Fibroblast of lung (primary cell): ENCODE measurements around the gene KCNQ4. TPM values are rescaled to one million over a fixed set of nuclear protein-coding genes. Genes with fewer than 3 reads are reported as not detected.

Source experiments
- DNase-seq, 2 donors: peaks; one replicate each; pipeline versions ENCODE4 v3.0.0 to v3.0.0-alpha.2; 2010; ENCODE audit warnings: low read depth in 2 of 2
- H2AFZ ChIP-seq: 2 replicates; pipeline ENCODE4 v1.5.1; 2012; ENCODE audit warnings: low read length, control low read depth, inconsistent platforms
- H3K27ac ChIP-seq: 2 replicates; pipeline ENCODE4 v1.5.1; 2011; ENCODE audit warnings: low read length, control low read depth; ENCODE audit not compliant: insufficient read depth
- H3K27me3 ChIP-seq: 2 replicates; pipeline ENCODE4 v1.5.1; 2011; ENCODE audit warnings: mild to moderate bottlenecking, low read length; ENCODE audit not compliant: control insufficient read depth, insufficient read depth
- H3K36me3 ChIP-seq: 2 replicates; pipeline ENCODE4 v1.5.1; 2011; ENCODE audit warnings: low read length; ENCODE audit not compliant: control insufficient read depth, insufficient read depth
- H3K4me1 ChIP-seq: 2 replicates; pipeline ENCODE4 v1.5.1; 2011; ENCODE audit warnings: low read length; ENCODE audit not compliant: control insufficient read depth, insufficient read depth; ENCODE audit errors: extremely low read depth
- H3K4me2 ChIP-seq: 2 replicates; pipeline ENCODE4 v1.5.1; 2011; ENCODE audit warnings: low read length, control low read depth; ENCODE audit not compliant: insufficient read depth; ENCODE audit errors: extremely low read depth
- H3K4me3 ChIP-seq, 4 experiments: fragments of 200-600 bp in 1 of 4; sonication (generic) in 1 of 4; replicated peaks in 1 of 4; 2 replicates each; pipeline ENCODE4 v1.5.1; 2011 to 2016; ENCODE audit warnings: low read length in 4 of 4, low read depth in 3 of 4, mild to moderate bottlenecking in 3 of 4, control low read depth in 2 of 4, inconsistent platforms in 1 of 4, mixed read lengths in 1 of 4; ENCODE audit not compliant: insufficient read depth in 1 of 4; ENCODE audit errors: control extremely low read depth in 1 of 4
- H3K79me2 ChIP-seq: 2 replicates; pipeline ENCODE4 v1.5.1; 2012; ENCODE audit warnings: mild to moderate bottlenecking, low read length, inconsistent platforms; ENCODE audit not compliant: control insufficient read depth, insufficient read depth
- H3K9ac ChIP-seq: 2 replicates; pipeline ENCODE4 v1.5.1; 2011; ENCODE audit warnings: mild to moderate bottlenecking, low read length, control low read depth; ENCODE audit not compliant: insufficient read depth
- H3K9me3 ChIP-seq: 2 replicates; pipeline ENCODE4 v1.5.1; 2012; ENCODE audit warnings: low read depth, low read length; ENCODE audit not compliant: control insufficient read depth, insufficient read depth
- H4K20me1 ChIP-seq: 2 replicates; pipeline ENCODE4 v1.5.1; 2011; ENCODE audit warnings: low read length; ENCODE audit not compliant: control insufficient read depth, insufficient read depth; ENCODE audit errors: extremely low read depth
- EZH2 ChIP-seq: IDR thresholded peaks from 2 replicates; pipeline ENCODE4 v1.5.1; 2012; ENCODE audit warnings: low read length, control low read depth, mild to moderate bottlenecking; ENCODE audit errors: missing control alignments
- polyA plus RNA-seq, 2 donors: library from polyadenylated mRNA; depleted of rRNA in 1 of 2; stranded (reverse) in 1 of 2; unstranded in 1 of 2; fragments of >200 nt; gene quantifications; 2 replicates each; pipeline ENCODE4 v1.2.1, GENCODE V29; 2011 to 2012; ENCODE audit warnings: missing spikeins in 1 of 2
- total RNA-seq: library from RNA; depleted of rRNA; stranded (reverse); fragments of >200 nt; gene quantifications from 2 replicates; pipeline ENCODE4 v1.2.1, GENCODE V29; 2014
- TF ChIP-seq, protein P1 (sequence below), 2 donors: IDR thresholded peaks in 1 of 2; conservative IDR thresholded peaks in 1 of 2; 1 replicate in 1 of 2; 2 replicates in 1 of 2; pipeline ENCODE4 v1.5.1; 2011 to 2012; ENCODE audit warnings: low read length in 2 of 2, control low read depth in 1 of 2, inconsistent platforms in 1 of 2, low read depth in 1 of 2, mild to moderate bottlenecking in 1 of 2

The KCNQ4 gene
- total and polyA plus RNA-seq, 2 donors (not counting 1 experiment from before 2014, with no cell fraction given) = under 0.01 to 0.03 TPM

GRCh38 chr1:40787737-40788560 lies 4.4 kb downstream of the KCNQ4 start:
- Histone ChIP-seq H3K27ac (no peak overlapping the region), H3K9me3 (no peaks in the 10 kb centered on the region), H4K20me1 (no peaks in the 10 kb centered on the region), H3K9ac (no peak overlapping the region), H3K4me2 (no peak overlapping the region), H3K4me1 (no peaks in the 10 kb centered on the region), H2AFZ (no peak overlapping the region), H3K27me3 (peaks cover 30% of the 10 kb centered on the region), H3K79me2 (no peaks in the 10 kb centered on the region), H3K4me3 (no peak overlapping the region), H3K36me3 (no peaks in the 10 kb centered on the region)
- DNase-seq = no peak
- TF ChIP-seq, protein P1, sequence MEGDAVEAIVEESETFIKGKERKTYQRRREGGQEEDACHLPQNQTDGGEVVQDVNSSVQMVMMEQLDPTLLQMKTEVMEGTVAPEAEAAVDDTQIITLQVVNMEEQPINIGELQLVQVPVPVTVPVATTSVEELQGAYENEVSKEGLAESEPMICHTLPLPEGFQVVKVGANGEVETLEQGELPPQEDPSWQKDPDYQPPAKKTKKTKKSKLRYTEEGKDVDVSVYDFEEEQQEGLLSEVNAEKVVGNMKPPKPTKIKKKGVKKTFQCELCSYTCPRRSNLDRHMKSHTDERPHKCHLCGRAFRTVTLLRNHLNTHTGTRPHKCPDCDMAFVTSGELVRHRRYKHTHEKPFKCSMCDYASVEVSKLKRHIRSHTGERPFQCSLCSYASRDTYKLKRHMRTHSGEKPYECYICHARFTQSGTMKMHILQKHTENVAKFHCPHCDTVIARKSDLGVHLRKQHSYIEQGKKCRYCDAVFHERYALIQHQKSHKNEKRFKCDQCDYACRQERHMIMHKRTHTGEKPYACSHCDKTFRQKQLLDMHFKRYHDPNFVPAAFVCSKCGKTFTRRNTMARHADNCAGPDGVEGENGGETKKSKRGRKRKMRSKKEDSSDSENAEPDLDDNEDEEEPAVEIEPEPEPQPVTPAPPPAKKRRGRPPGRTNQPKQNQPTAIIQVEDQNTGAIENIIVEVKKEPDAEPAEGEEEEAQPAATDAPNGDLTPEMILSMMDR (conservative IDR thresholded peaks at IDR 0.05 in 1 of 2, IDR thresholded peaks at IDR 0.05 in 1 of 2; ENCODE audit: low read depth in 1 of 2, low read length in 2 of 2) = no peak
- no peak for TF ChIP-seq EZH2

GRCh38 chr1:40788561-40789341 lies 5.2 kb downstream of the KCNQ4 start:
- Histone ChIP-seq H3K4me1 (no peaks in the 10 kb centered on the region), H3K36me3 (no peaks in the 10 kb centered on the region), H3K4me2 (no peak overlapping the region), H3K79me2 (no peaks in the 10 kb centered on the region), H3K9me3 (no peaks in the 10 kb centered on the region), H2AFZ (no peak overlapping the region), H4K20me1 (no peaks in the 10 kb centered on the region), H3K27ac (no peak overlapping the region), H3K9ac (no peak overlapping the region), H3K4me3 (no peak overlapping the region), H3K27me3 (peaks cover 34% of the 10 kb centered on the region)
- no peak for DNase-seq
- TF ChIP-seq, protein P1 (conservative IDR thresholded peaks at IDR 0.05 in 1 of 2, IDR thresholded peaks at IDR 0.05 in 1 of 2; ENCODE audit: low read depth in 1 of 2, low read length in 2 of 2) = no peak
- TF ChIP-seq EZH2 = no peak

- DNase-seq = no peak
These were observed 5.7 kb downstream of the KCNQ4 start for GRCh38 chr1:40789342-40789598.

More at GRCh38 chr1:40789342-40789598, 5.7 kb downstream of the KCNQ4 start:
- H3K79me2 ChIP-seq = no peaks in the 10 kb centered on the region
- H3K9me3 ChIP-seq = no peaks in the 10 kb centered on the region
- H3K27me3 ChIP-seq = peaks cover 34% of the 10 kb centered on the region
- no peak overlapping the region for H3K9ac ChIP-seq
- H2AFZ ChIP-seq = no peak overlapping the region
- no peaks in the 10 kb centered on the region for H3K4me1 ChIP-seq
- H3K36me3 ChIP-seq = no peaks in the 10 kb centered on the region
- H3K4me3 ChIP-seq = no peak overlapping the region
- no peak overlapping the region for H3K27ac ChIP-seq
- H4K20me1 ChIP-seq = no peaks in the 10 kb centered on the region
- TF ChIP-seq, protein P1 (conservative IDR thresholded peaks at IDR 0.05 in 1 of 2, IDR thresholded peaks at IDR 0.05 in 1 of 2; ENCODE audit: low read depth in 1 of 2, low read length in 2 of 2) = no peak
- TF ChIP-seq EZH2 = no peak
- no peak overlapping the region for H3K4me2 ChIP-seq
